NT2/D1 (cell line): Measurements from ENCODE around the gene ATP1A1.

Experiments used
- DNase-seq: peaks from one replicate; pipeline ENCODE4 v3.0.0-alpha.2; 2011; ENCODE audit warnings: low read depth, low spot score
- H3K27me3 ChIP-seq: 2 replicates; pipeline ENCODE4 v1.6.0; 2011; ENCODE audit warnings: mild to moderate bottlenecking; ENCODE audit not compliant: insufficient read length, insufficient read depth
- H3K36me3 ChIP-seq: 2 replicates; pipeline ENCODE4 v1.6.1; 2011; ENCODE audit warnings: mild to moderate bottlenecking, low read length, mixed read lengths; ENCODE audit not compliant: insufficient read depth, insufficient read length
- H3K4me1 ChIP-seq: 2 replicates; pipeline ENCODE4 v1.5.1; 2011; ENCODE audit not compliant: insufficient read depth, insufficient read length
- H3K4me3 ChIP-seq: 2 replicates; pipeline ENCODE4 v1.5.1; 2011; ENCODE audit warnings: low read depth; ENCODE audit not compliant: insufficient read length
- H3K9ac ChIP-seq: 2 replicates; pipeline ENCODE4 v1.6.0; 2011; ENCODE audit warnings: low read depth; ENCODE audit not compliant: insufficient read length
- H3K9me3 ChIP-seq: 2 replicates; pipeline ENCODE4 v1.5.1; 2011; ENCODE audit warnings: mild to moderate bottlenecking, low read length; ENCODE audit not compliant: insufficient read depth
- SUZ12 ChIP-seq: IDR thresholded peaks from 2 replicates; pipeline ENCODE4 v1.6.1; 2011; ENCODE audit not compliant: insufficient read length, insufficient read depth; ENCODE audit errors: extremely low read depth
- YY1 ChIP-seq: IDR thresholded peaks from 2 replicates; pipeline ENCODE4 v1.6.1; 2011; ENCODE audit not compliant: insufficient read length, insufficient read depth
- ZNF274 ChIP-seq: IDR thresholded peaks from 2 replicates; pipeline ENCODE4 v1.6.1; 2011; ENCODE audit warnings: mild to moderate bottlenecking, low read depth, low read length

ATP1A1 gene

GRCh38 chr1:116432655-116433265 is 59.7 kb downstream of the ATP1A1 start:
- H3K36me3 ChIP-seq, result no peaks in the 10 kb centered on the region
- H3K4me3 ChIP-seq, result no peak overlapping the region
- no peaks in the 10 kb centered on the region for H3K4me1 ChIP-seq
- TF ChIP-seq YY1 (no peak), SUZ12 (no peak)
- DNase-seq, result no peak
- no peaks in the 10 kb centered on the region for H3K27me3 ChIP-seq
- H3K9me3 ChIP-seq, result no peaks in the 10 kb centered on the region
- no peak overlapping the region for H3K9ac ChIP-seq

DNA sequence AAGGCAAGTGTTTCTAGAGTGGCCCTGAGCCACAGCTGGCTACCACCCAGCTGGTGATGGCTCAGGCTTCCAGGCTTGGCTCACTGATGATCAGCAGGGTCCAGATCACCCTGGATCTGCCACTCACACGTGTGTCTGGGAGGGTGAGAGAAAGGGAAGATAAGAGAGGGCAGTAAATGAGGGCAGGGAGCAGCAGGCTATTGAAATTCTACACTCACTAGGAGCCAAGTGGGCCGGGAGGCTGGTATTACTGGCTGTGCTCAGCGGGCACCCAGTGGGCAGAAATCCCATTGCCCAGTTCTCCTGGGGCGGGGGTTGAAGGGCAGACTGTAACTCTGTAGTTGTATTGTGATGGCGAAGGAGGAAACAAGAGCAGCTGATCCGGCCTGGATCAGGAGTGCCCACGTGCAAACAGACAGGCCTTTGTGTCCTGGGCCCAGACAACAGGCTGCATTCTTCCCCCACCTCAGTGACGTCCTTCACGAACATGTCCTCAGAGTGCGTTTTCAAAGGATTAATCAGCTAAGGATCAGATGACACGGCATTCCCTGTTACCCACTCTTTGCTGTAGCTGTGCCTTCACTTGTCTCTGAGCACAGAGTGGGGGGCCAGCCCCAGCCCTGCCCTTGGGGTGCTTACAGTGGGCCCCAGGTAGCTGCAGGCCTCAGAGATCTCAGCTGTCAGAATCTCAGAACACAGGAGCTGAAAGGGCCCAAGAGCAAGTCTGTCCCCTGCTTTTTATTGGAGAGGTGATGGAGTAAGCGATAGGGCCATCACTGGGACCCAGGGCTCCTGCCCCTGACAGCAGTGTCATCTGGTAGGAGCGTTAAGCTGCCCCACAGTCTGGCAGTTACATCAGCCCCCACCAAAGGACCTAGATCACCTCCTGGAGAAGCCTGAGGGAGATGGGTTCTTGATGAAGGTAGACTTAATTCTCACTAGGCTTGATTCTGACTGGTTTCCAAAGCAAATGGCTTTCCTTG is 60.5 kb downstream of the ATP1A1 start:
- H3K36me3 ChIP-seq, result no peaks in the 10 kb centered on the region
- TF ChIP-seq YY1 (no peak), SUZ12 (no peak)
- H3K27me3 ChIP-seq, result no peaks in the 10 kb centered on the region
- H3K4me3 ChIP-seq, result no peak overlapping the region
- no peaks in the 10 kb centered on the region for H3K9me3 ChIP-seq
- no peak overlapping the region for H3K9ac ChIP-seq
- DNase-seq, result no peak
- no peaks in the 10 kb centered on the region for H3K4me1 ChIP-seq

DNA sequence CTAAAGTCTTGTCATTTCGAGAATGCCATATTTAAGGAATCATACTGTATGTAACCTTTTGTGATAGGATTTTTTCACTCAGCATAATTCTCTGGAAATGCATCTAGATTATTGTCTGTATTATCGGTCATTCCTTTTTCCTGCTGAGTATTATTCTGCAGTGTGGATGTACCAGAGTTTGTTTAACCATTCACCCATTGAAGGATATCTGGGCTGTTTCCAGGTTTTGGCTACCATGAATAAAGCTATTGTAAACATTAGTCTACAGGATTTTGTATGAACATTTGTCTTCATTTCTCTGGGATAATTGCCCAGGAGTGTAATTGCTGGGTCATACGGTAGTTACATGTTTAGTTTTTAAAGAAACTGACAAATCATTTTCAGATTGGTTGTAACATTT is 61.8 kb downstream of the ATP1A1 start:
- Histone ChIP-seq H3K4me3 (no peak overlapping the region), H3K9ac (no peak overlapping the region), H3K36me3 (no peaks in the 10 kb centered on the region), H3K9me3 (no peaks in the 10 kb centered on the region), H3K27me3 (no peaks in the 10 kb centered on the region), H3K4me1 (no peaks in the 10 kb centered on the region)
- DNase-seq, result no peak
- TF ChIP-seq SUZ12 (no peak), ZNF274 (no peak), YY1 (no peak)

DNA sequence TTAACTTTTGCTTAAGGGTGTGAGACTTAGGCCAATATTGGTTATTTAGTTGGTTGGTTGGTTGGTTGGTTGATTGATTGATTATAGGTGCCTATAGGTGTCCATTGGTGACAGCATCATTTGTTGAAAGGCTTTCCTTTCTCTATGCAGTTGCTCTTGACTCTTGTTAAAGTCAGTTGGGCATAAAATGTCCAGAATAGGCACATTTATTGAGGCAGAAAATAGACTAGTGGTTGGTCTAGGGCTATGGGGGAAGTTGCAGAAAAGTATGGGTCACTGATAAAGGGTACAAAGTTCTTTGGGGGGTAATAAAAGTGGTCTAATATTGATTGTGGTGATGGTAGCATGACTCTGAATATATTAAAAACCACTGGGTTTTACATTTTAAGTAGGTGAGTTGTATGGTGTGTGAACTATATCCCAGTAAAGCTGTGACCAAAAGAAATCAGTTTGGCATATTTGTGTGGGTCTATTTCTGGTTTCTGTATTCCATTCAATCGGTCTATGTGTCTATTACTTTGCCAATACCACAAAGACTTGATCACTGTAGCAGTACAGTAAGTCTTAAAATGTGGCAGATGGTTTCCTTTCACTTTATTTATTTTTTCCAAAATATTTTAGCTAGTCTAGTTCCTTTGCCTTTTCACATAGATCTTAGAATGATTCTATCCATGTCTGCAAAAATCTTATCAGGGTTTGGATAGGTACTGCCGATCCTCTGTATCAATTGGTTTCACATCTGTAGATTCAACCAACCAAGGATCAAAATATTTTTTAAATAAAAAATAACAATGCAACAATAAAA is 63.0 kb downstream of the ATP1A1 start:
- H3K27me3 ChIP-seq, result no peaks in the 10 kb centered on the region
- no peak overlapping the region for H3K4me3 ChIP-seq
- no peak overlapping the region for H3K9ac ChIP-seq
- H3K9me3 ChIP-seq, result no peaks in the 10 kb centered on the region
- TF ChIP-seq SUZ12 (no peak), YY1 (no peak), ZNF274 (no peak)
- H3K36me3 ChIP-seq, result no peaks in the 10 kb centered on the region
- H3K4me1 ChIP-seq, result no peaks in the 10 kb centered on the region
- no peak for DNase-seq

DNA sequence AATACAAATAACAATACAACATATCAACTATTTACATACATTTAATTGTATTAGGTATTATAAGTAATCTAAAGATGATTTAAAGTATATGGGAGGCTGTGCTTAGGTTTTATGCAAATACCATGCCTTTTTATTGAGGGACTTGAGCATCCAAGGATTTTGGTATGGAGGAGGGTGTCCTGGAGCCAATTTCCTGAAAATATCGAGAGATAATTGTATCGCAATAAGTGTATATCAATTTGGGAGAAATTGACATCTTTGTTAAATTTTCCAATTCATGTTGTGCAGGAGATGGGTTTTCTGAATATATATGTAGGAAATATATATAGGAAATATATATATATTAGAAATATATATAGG is 63.5 kb downstream of the ATP1A1 start:
- no peak overlapping the region for H3K9ac ChIP-seq
- no peak for DNase-seq
- no peaks in the 10 kb centered on the region for H3K36me3 ChIP-seq
- TF ChIP-seq YY1 (no peak), ZNF274 (no peak), SUZ12 (no peak)
- no peaks in the 10 kb centered on the region for H3K9me3 ChIP-seq
- H3K4me1 ChIP-seq, result no peaks in the 10 kb centered on the region
- H3K27me3 ChIP-seq, result no peaks in the 10 kb centered on the region
- H3K4me3 ChIP-seq, result no peak overlapping the region

GRCh38 chr1:116439701-116440100 is 66.7 kb downstream of the ATP1A1 start:
- no peak for DNase-seq
- Histone ChIP-seq H3K9me3 (no peaks in the 10 kb centered on the region), H3K4me3 (no peak overlapping the region), H3K27me3 (no peaks in the 10 kb centered on the region), H3K36me3 (no peaks in the 10 kb centered on the region), H3K9ac (no peak overlapping the region), H3K4me1 (no peaks in the 10 kb centered on the region)
- no peak for TF ChIP-seq YY1
- TF ChIP-seq ZNF274, result no peak
- TF ChIP-seq SUZ12, result no peak

GRCh38 chr1:116440731-116441130 is 67.7 kb downstream of the ATP1A1 start:
- H3K4me1 ChIP-seq, result no peaks in the 10 kb centered on the region
- TF ChIP-seq ZNF274, result no peak
- no peak for TF ChIP-seq SUZ12
- no peak for TF ChIP-seq YY1
- no peaks in the 10 kb centered on the region for H3K36me3 ChIP-seq
- no peak overlapping the region for H3K9ac ChIP-seq
- DNase-seq, result no peak
- H3K9me3 ChIP-seq, result no peaks in the 10 kb centered on the region
- H3K27me3 ChIP-seq, result no peaks in the 10 kb centered on the region
- no peak overlapping the region for H3K4me3 ChIP-seq
